GM04503 (cell line): ENCODE data around the gene COL8A1.
"Not testable (repeated sequence)": the region's sequence is repeated elsewhere in the genome, so short reads cannot be mapped to it uniquely, and the experiment has no call there.

Experiments used
- DNase-seq: peaks from one replicate; pipeline ENCODE4 v3.0.0-alpha.2; 2012; ENCODE audit warnings: low read depth

The COL8A1 gene

GRCh38 chr3:99638167-99638948 lies at the start of gene COL8A1:
Gene COL8A1, plus strand, starts transcription at chr3:99638594. Its CDS starts 152,089 bp downstream, at chr3:99790683.
- DNase-seq = peak; percentile 61

GRCh38 chr3:99589168-99589567 lies 49.2 kb upstream of the COL8A1 start:
- not testable (repeated sequence) for DNase-seq

GRCh38 chr3:99599894-99600293 lies 38.5 kb upstream of the COL8A1 start:
- DNase-seq = no peak

- no peak for DNase-seq
These were observed 36.9 kb upstream of the COL8A1 start for GRCh38 chr3:99601515-99601914.

- DNase-seq = no peak
These were observed 36.2 kb upstream of the COL8A1 start for GRCh38 chr3:99602183-99602582.

- no peak for DNase-seq
These were observed 31.2 kb upstream of the COL8A1 start for GRCh38 chr3:99607151-99607550.

GRCh38 chr3:99614768-99615167 lies 23.6 kb upstream of the COL8A1 start:
- DNase-seq = no peak

- no peak for DNase-seq
These were observed 18.2 kb upstream of the COL8A1 start for GRCh38 chr3:99620077-99620767.

GRCh38 chr3:99620976-99621375 lies 17.4 kb upstream of the COL8A1 start:
- no peak for DNase-seq

GRCh38 chr3:99624496-99625236 lies 13.7 kb upstream of the COL8A1 start:
- DNase-seq = no peak

- no peak for DNase-seq
These were observed 13.2 kb upstream of the COL8A1 start for GRCh38 chr3:99625237-99625622.

GRCh38 chr3:99625643-99626416 lies 12.6 kb upstream of the COL8A1 start:
- DNase-seq = no peak

- no peak for DNase-seq
These were observed 12.0 kb upstream of the COL8A1 start for GRCh38 chr3:99626417-99626788.

GRCh38 chr3:99627062-99627826 lies 11.2 kb upstream of the COL8A1 start:
- DNase-seq = no peak

- DNase-seq = no peak
These were observed 7.6 kb upstream of the COL8A1 start for GRCh38 chr3:99630815-99631214.

GRCh38 chr3:99633887-99634558 lies 4.4 kb upstream of the COL8A1 start:
- DNase-seq = no peak

GRCh38 chr3:99634881-99635280 lies 3.5 kb upstream of the COL8A1 start:
- no peak for DNase-seq

- DNase-seq = no peak
These were observed 3.0 kb upstream of the COL8A1 start for GRCh38 chr3:99635348-99635747.

GRCh38 chr3:99637016-99637367 lies 1.4 kb upstream of the COL8A1 start:
- DNase-seq = no peak

GRCh38 chr3:99637368-99638111 lies 854 bp upstream of the COL8A1 start:
- DNase-seq = no peak
